HEK293T (cell line): Measurements from ENCODE around the gene CCNY.

ENCODE experiments used
- ARNT ChIP-seq: fragments of 450-650 bp; IDR thresholded peaks from 2 replicates; pipeline ENCODE4 v1.6.1; 2017; ENCODE audit warnings: mild to moderate bottlenecking
- BHLHE40 ChIP-seq: fragments of 450-650 bp; IDR thresholded peaks from 2 replicates; pipeline ENCODE4 v1.6.1; 2016; ENCODE audit warnings: mild to moderate bottlenecking, moderate library complexity, borderline replicate concordance
- ELF4 ChIP-seq: fragments of 450-650 bp; IDR thresholded peaks from 2 replicates; pipeline ENCODE4 v1.6.1; 2017; ENCODE audit warnings: antibody characterized with exemption
- FOXA1 ChIP-seq: fragments of 450-650 bp; IDR thresholded peaks from 2 replicates; pipeline ENCODE4 v1.6.1; 2016; ENCODE audit warnings: mild to moderate bottlenecking
- FOXK2 ChIP-seq: fragments of 450-650 bp; IDR thresholded peaks from 2 replicates; pipeline ENCODE4 v1.6.1; 2016; ENCODE audit warnings: mild to moderate bottlenecking
- FOXM1 ChIP-seq: fragments of 450-650 bp; IDR thresholded peaks from 2 replicates; pipeline ENCODE4 v1.6.1; 2017; ENCODE audit warnings: mild to moderate bottlenecking, borderline replicate concordance
- NFRKB ChIP-seq: fragments of 450-650 bp; IDR thresholded peaks from 2 replicates; pipeline ENCODE4 v1.6.1; 2016; ENCODE audit warnings: mild to moderate bottlenecking, moderate library complexity
- SP1 ChIP-seq: fragments of 450-650 bp; IDR thresholded peaks from 2 replicates; pipeline ENCODE4 v1.6.1; 2017
- TARDBP ChIP-seq: fragments of 450-650 bp; IDR thresholded peaks from 2 replicates; pipeline ENCODE4 v1.6.1; 2016
- ZNF384 ChIP-seq: fragments of 450-650 bp; IDR thresholded peaks from 2 replicates; pipeline ENCODE4 v1.6.1; 2016

DNA sequence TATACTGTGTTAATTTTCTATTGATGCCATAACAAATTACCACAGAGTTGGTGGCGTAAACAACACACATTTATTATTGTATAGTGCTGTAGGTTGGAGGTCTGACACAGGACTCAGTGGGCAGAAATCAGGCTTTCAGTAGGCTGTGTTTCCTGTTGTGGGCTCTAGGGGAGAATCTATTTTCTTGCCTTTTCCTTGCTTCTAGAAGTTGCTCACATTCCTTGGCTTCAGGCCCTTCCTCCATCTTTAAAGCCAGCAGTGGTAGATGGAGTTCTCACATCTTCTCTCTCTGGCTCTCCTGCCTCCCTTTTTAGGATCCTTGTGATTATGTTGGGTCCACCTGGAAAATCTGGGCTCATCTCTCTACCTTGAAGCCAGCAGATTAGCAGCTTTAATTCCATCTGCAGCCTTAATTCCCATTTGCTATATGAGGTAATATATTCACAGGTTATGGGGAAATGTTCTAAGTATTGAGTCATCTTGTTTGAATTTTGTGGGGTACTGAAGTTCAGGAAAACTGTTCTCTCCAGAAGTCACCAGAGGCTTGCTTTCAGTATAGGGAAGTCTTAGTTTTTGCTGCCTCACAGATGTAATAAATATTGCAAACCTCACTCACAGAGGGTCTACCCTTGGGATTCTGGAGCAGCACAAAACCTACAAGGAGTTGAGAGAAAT is 38.9 kb downstream of the CCNY start:
- no peak for TF ChIP-seq FOXM1
- no peak for TF ChIP-seq ZNF384
- no peak for TF ChIP-seq FOXK2
- TF ChIP-seq BHLHE40 = no peak
- TF ChIP-seq ARNT = no peak
- no peak for TF ChIP-seq TARDBP
- TF ChIP-seq NFRKB = no peak
- no peak for TF ChIP-seq SP1
- no peak for TF ChIP-seq ELF4
- no peak for TF ChIP-seq FOXA1
